Measurements from ENCODE around the gene ZFP36L1. TPM values are rescaled to one million over a fixed set of nuclear protein-coding genes. Genes with fewer than 3 reads are reported as not detected.

The ZFP36L1 gene
- total and polyA plus RNA-seq, 2 of the 13 experiments (the other 11 are each of a cell fraction or from before 2014, with no cell fraction given): 7.4 to 10.2 TPM

GRCh38 chr14:68814539-68815297, 21.9 kb upstream of the ZFP36L1 start (continued):
- TF ChIP-seq ZNF331 (CRISPR knock-in tag; IDR thresholded peaks at IDR 0.05) (peak; percentile 61; the same call in 1 of the 2 replicates), ZFP62 (CRISPR knock-in tag; IDR thresholded peaks at IDR 0.05) (no peak), MEIS1 (CRISPR knock-in tag; IDR thresholded peaks at IDR 0.05; ENCODE audit: borderline replicate concordance) (no peak), ZNF746 (CRISPR knock-in tag; IDR thresholded peaks at IDR 0.05) (no peak), RFXAP (CRISPR knock-in tag; IDR thresholded peaks at IDR 0.05; ENCODE audit: borderline replicate concordance) (0 out of 2 replicates have a peak, but pooled peaks have one; percentile 8), RARG (CRISPR knock-in tag; IDR thresholded peaks at IDR 0.05; ENCODE audit: low read depth) (no peak), KDM6A (CRISPR knock-in tag; IDR thresholded peaks at IDR 0.05; ENCODE audit: low read depth) (no peak), SP5 (CRISPR knock-in tag; IDR thresholded peaks at IDR 0.05; ENCODE audit: borderline replicate concordance, low read depth) (no peak), NAIF1 (CRISPR knock-in tag; IDR thresholded peaks at IDR 0.05; ENCODE audit: borderline replicate concordance) (0 out of 2 replicates have a peak, but pooled peaks have one; percentile 25), ZNF382 (CRISPR knock-in tag; IDR thresholded peaks at IDR 0.05; ENCODE audit: borderline replicate concordance) (no peak), PCBP2 (optimal IDR thresholded peaks at IDR 0.05; ENCODE audit: low read depth, low read length, poor library complexity, severe bottlenecking) (no peak), SYNCRIP (IDR thresholded peaks at IDR 0.05; ENCODE audit: insufficient read depth, low read depth, low read length) (no peak), NR2F2 (IDR thresholded peaks at IDR 0.05; ENCODE audit: borderline replicate concordance, low read depth) (no peak), ZNF724P (CRISPR knock-in tag; IDR thresholded peaks at IDR 0.05; ENCODE audit: borderline replicate concordance) (no peak), MTA3 (CRISPR knock-in tag; IDR thresholded peaks at IDR 0.05) (no peak), E2F2 (CRISPR knock-in tag; IDR thresholded peaks at IDR 0.05; ENCODE audit: borderline replicate concordance) (no peak), NCOA2 (CRISPR knock-in tag; IDR thresholded peaks at IDR 0.05) (peak; percentile 46), ZNF546 (CRISPR knock-in tag; conservative IDR thresholded peaks at IDR 0.05) (no peak), YEATS4 (CRISPR knock-in tag; IDR thresholded peaks at IDR 0.05; ENCODE audit: borderline replicate concordance) (no peak; the same call in 1 of the 2 replicates), MED8 (CRISPR knock-in tag; IDR thresholded peaks at IDR 0.05; ENCODE audit: insufficient replicate concordance) (no peak), ZNF652 (CRISPR knock-in tag; IDR thresholded peaks at IDR 0.05; ENCODE audit: borderline replicate concordance, low read depth) (peak; percentile 100), ZBTB3 (CRISPR knock-in tag; IDR thresholded peaks at IDR 0.05; ENCODE audit: borderline replicate concordance, low read depth) (no peak), ZNF558 (CRISPR knock-in tag; IDR thresholded peaks at IDR 0.05; ENCODE audit: borderline replicate concordance) (no peak)
- TF ChIP-seq, protein P1, sequence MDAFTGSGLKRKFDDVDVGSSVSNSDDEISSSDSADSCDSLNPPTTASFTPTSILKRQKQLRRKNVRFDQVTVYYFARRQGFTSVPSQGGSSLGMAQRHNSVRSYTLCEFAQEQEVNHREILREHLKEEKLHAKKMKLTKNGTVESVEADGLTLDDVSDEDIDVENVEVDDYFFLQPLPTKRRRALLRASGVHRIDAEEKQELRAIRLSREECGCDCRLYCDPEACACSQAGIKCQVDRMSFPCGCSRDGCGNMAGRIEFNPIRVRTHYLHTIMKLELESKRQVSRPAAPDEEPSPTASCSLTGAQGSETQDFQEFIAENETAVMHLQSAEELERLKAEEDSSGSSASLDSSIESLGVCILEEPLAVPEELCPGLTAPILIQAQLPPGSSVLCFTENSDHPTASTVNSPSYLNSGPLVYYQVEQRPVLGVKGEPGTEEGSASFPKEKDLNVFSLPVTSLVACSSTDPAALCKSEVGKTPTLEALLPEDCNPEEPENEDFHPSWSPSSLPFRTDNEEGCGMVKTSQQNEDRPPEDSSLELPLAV (CRISPR knock-in tag; conservative IDR thresholded peaks at IDR 0.05; ENCODE audit: low read depth): no peak
- TF ChIP-seq, protein P2, sequence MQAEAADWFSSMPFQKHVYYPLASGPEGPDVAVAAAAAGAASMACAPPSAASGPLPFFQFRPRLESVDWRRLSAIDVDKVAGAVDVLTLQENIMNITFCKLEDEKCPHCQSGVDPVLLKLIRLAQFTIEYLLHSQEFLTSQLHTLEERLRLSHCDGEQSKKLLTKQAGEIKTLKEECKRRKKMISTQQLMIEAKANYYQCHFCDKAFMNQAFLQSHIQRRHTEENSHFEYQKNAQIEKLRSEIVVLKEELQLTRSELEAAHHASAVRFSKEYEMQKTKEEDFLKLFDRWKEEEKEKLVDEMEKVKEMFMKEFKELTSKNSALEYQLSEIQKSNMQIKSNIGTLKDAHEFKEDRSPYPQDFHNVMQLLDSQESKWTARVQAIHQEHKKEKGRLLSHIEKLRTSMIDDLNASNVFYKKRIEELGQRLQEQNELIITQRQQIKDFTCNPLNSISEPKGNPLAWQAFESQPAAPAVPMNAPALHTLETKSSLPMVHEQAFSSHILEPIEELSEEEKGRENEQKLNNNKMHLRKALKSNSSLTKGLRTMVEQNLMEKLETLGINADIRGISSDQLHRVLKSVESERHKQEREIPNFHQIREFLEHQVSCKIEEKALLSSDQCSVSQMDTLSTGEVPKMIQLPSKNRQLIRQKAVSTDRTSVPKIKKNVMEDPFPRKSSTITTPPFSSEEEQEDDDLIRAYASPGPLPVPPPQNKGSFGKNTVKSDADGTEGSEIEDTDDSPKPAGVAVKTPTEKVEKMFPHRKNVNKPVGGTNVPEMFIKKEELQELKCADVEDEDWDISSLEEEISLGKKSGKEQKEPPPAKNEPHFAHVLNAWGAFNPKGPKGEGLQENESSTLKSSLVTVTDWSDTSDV (CRISPR knock-in tag; IDR thresholded peaks at IDR 0.05): no peak

Data from HepG2 (cell line).